HG03378 (cell line): ENCODE data around the gene CLASRP.
"Not testable (repeated sequence)": the region's sequence is repeated elsewhere in the genome, so short reads cannot be mapped to it uniquely, and the experiment has no call there.

Experiments
- ATAC-seq: cut with Tn5 transposase; IDR thresholded peaks from one replicate; pipeline ENCODE4 v1.9.1; 2021; ENCODE audit warnings: mild to moderate bottlenecking, moderate library complexity; ENCODE audit not compliant: unreplicated experiment

Gene CLASRP

GRCh38 chr19:45100201-45100600 is 61.4 kb downstream of the CLASRP start:
- ATAC-seq = no peak

GRCh38 chr19:45100846-45101252 is 62.0 kb downstream of the CLASRP start:
- no peak for ATAC-seq

GRCh38 chr19:45101806-45102205 is 63.0 kb downstream of the CLASRP start:
- ATAC-seq = no peak

- ATAC-seq = no peak
Observed at GRCh38 chr19:45102481-45102880, 63.6 kb downstream of the CLASRP start.

GRCh38 chr19:45103156-45103507 is 64.3 kb downstream of the CLASRP start:
- no peak for ATAC-seq

- no peak for ATAC-seq
Observed at GRCh38 chr19:45103508-45104319, 64.9 kb downstream of the CLASRP start.

- no peak for ATAC-seq
Observed at GRCh38 chr19:45104658-45105349, 66.0 kb downstream of the CLASRP start.

- not testable (repeated sequence) for ATAC-seq
Observed at GRCh38 chr19:45106363-45106762, 67.5 kb downstream of the CLASRP start.

GRCh38 chr19:45107621-45108150 is 68.8 kb downstream of the CLASRP start:
- ATAC-seq = no peak

GRCh38 chr19:45110851-45111266 is 72.0 kb downstream of the CLASRP start:
- ATAC-seq = no peak

GRCh38 chr19:45112111-45112827 is 73.4 kb downstream of the CLASRP start:
- no peak for ATAC-seq

- no peak for ATAC-seq
Observed at GRCh38 chr19:45113628-45114027, 74.8 kb downstream of the CLASRP start.

- no peak for ATAC-seq
Observed at GRCh38 chr19:45114116-45114515, 75.3 kb downstream of the CLASRP start.

GRCh38 chr19:45115809-45116615 is 77.2 kb downstream of the CLASRP start:
- no peak for ATAC-seq

GRCh38 chr19:45117167-45117594 is 78.3 kb downstream of the CLASRP start:
- no peak for ATAC-seq

- ATAC-seq = no peak
Observed at GRCh38 chr19:45117671-45118070, 78.8 kb downstream of the CLASRP start.

- no peak for ATAC-seq
Observed at GRCh38 chr19:45118106-45118505, 79.3 kb downstream of the CLASRP start.

GRCh38 chr19:45118591-45119355 is 79.9 kb downstream of the CLASRP start:
- ATAC-seq = not testable (repeated sequence)

- ATAC-seq = no peak
Observed at GRCh38 chr19:45119582-45119981, 80.7 kb downstream of the CLASRP start.
